GM19351 (cell line): ENCODE data around the gene LHFPL2.

Experiments used
- ATAC-seq: cut with Tn5 transposase; IDR thresholded peaks from one replicate; pipeline ENCODE4 v1.9.1; 2021; ENCODE audit warnings: mild to moderate bottlenecking, moderate library complexity; ENCODE audit not compliant: unreplicated experiment

The LHFPL2 gene

GRCh38 chr5:78642701-78643100 lies 5.9 kb downstream of the LHFPL2 start:
- no peak for ATAC-seq

GRCh38 chr5:78640662-78641474 lies 7.7 kb downstream of the LHFPL2 start:
- ATAC-seq: no peak

GRCh38 chr5:78639791-78640190 lies 8.8 kb downstream of the LHFPL2 start:
- ATAC-seq: no peak

GRCh38 chr5:78638973-78639669 lies 9.5 kb downstream of the LHFPL2 start:
- no peak for ATAC-seq

GRCh38 chr5:78638423-78638822 lies 10.1 kb downstream of the LHFPL2 start:
- ATAC-seq: no peak

- ATAC-seq: no peak
Measured at GRCh38 chr5:78637468-78637867, 11.1 kb downstream of the LHFPL2 start.

- ATAC-seq: no peak
Measured at GRCh38 chr5:78636682-78637081, 11.9 kb downstream of the LHFPL2 start.

- no peak for ATAC-seq
Measured at GRCh38 chr5:78634634-78635033, 13.9 kb downstream of the LHFPL2 start.

- ATAC-seq: no peak
Measured at GRCh38 chr5:78634229-78634628, 14.3 kb downstream of the LHFPL2 start.

- ATAC-seq: no peak
Measured at GRCh38 chr5:78633700-78634099, 14.9 kb downstream of the LHFPL2 start.

- no peak for ATAC-seq
Measured at GRCh38 chr5:78632467-78632866, 16.1 kb downstream of the LHFPL2 start.

GRCh38 chr5:78631931-78632330 lies 16.6 kb downstream of the LHFPL2 start:
- no peak for ATAC-seq

GRCh38 chr5:78630047-78630446 lies 18.5 kb downstream of the LHFPL2 start:
- no peak for ATAC-seq

- no peak for ATAC-seq
Measured at GRCh38 chr5:78629624-78630023, 18.9 kb downstream of the LHFPL2 start.

GRCh38 chr5:78628270-78628992 lies 20.1 kb downstream of the LHFPL2 start:
- ATAC-seq: no peak

GRCh38 chr5:78627766-78628165 lies 20.8 kb downstream of the LHFPL2 start:
- ATAC-seq: no peak

GRCh38 chr5:78627175-78627574 lies 21.4 kb downstream of the LHFPL2 start:
- ATAC-seq: no peak

- no peak for ATAC-seq
Measured at GRCh38 chr5:78626009-78626571, 22.5 kb downstream of the LHFPL2 start.

- ATAC-seq: no peak
Measured at GRCh38 chr5:78624992-78625391, 23.6 kb downstream of the LHFPL2 start.

- ATAC-seq: no peak
Measured at GRCh38 chr5:78624011-78624541, 24.5 kb downstream of the LHFPL2 start.
